Measurements from ENCODE around the gene CNIH3.

Gene CNIH3

DNA sequence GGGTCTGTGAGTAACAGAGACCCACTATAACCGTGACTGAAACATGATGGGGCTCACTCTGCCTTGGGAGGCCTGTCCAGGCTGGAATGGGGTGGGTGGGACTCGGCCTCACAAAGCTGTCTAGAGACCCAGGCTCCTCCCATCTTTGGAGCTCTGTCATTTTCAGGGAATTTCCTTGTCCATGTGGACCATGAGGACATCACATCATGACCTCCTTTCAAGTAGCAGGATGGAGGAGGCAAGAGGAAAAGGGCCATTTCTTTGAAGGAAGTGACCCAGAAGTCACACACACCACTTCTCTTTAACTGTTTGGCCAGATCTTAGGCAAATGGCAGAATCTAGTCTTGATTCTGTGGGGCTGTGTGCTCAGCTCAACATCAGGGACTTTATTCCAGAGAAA lies 79.9 kb downstream of the CNIH3 start:
- H3K27ac ChIP-seq = no peak overlapping the region
- TF ChIP-seq ZFX (IDR thresholded peaks at IDR 0.05) = no peak
- TF ChIP-seq, protein P1, sequence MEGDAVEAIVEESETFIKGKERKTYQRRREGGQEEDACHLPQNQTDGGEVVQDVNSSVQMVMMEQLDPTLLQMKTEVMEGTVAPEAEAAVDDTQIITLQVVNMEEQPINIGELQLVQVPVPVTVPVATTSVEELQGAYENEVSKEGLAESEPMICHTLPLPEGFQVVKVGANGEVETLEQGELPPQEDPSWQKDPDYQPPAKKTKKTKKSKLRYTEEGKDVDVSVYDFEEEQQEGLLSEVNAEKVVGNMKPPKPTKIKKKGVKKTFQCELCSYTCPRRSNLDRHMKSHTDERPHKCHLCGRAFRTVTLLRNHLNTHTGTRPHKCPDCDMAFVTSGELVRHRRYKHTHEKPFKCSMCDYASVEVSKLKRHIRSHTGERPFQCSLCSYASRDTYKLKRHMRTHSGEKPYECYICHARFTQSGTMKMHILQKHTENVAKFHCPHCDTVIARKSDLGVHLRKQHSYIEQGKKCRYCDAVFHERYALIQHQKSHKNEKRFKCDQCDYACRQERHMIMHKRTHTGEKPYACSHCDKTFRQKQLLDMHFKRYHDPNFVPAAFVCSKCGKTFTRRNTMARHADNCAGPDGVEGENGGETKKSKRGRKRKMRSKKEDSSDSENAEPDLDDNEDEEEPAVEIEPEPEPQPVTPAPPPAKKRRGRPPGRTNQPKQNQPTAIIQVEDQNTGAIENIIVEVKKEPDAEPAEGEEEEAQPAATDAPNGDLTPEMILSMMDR (conservative IDR thresholded peaks at IDR 0.05) = no peak

DNA sequence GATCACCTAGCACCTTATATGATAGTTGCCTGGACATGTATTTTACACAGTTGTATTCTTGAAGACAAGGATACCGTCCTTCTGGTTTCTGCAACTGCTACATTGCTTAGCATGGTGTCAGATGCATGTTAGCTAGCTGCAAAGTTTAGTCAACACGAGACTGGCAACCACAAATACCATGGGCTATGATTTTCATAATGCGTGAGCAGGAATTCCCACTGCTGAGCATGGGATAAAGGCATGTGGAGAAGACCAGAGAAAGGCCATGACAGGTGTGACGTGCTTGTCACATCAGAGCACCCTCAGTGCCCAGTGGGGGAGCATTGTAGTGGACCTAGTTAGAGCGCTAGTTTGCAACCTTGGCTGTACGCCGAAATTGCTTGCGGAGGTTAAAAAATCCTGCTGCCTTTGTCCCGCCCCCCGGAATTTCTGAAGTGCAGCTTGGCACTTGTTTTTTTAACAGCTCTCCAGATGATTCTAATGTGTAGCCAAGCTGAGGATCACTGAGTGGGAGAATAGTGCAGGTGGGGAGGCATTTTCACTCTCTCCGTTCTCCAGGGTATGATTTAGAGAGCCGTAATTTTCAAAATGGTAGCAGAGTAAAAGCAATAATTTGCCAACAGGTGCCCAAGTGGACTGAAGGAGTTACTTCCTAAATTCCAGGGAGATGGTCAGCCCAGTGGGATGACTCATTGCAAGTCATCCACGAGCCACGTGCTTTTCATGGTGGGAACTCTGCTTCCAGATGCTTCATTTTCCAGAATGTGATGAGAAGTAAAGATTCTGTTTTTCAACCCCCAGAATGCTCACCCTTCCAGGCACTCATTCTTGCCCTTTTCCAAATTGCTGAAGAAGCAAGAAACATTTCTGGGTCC lies 81.0 kb downstream of the CNIH3 start:
- TF ChIP-seq, protein P1 (conservative IDR thresholded peaks at IDR 0.05) = no peak
- no peak for TF ChIP-seq ZFX (IDR thresholded peaks at IDR 0.05)
- no peak overlapping the region for H3K27ac ChIP-seq

DNA sequence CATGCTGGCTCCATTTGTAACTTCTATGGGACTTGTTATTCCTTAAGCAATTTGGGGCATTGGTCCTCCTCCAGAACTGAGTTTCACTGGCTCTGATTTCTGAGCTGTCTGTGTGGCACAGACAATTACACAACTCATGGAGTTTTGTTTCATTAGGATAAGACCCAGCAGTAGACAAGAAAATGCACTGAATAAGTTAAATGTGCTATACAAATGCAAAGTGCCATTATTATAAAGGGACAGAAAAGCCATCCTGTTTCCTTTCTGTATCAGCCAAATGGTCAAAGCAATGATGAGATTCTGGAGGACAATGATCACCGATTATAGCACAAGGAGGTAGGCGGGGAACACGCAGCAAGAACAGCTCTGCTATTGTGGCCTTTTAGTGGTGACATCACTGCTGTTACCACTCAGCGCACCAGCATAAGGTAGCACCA lies 81.9 kb downstream of the CNIH3 start:
- TF ChIP-seq, protein P1 (conservative IDR thresholded peaks at IDR 0.05) = no peak
- no peak for TF ChIP-seq ZFX (IDR thresholded peaks at IDR 0.05)

DNA sequence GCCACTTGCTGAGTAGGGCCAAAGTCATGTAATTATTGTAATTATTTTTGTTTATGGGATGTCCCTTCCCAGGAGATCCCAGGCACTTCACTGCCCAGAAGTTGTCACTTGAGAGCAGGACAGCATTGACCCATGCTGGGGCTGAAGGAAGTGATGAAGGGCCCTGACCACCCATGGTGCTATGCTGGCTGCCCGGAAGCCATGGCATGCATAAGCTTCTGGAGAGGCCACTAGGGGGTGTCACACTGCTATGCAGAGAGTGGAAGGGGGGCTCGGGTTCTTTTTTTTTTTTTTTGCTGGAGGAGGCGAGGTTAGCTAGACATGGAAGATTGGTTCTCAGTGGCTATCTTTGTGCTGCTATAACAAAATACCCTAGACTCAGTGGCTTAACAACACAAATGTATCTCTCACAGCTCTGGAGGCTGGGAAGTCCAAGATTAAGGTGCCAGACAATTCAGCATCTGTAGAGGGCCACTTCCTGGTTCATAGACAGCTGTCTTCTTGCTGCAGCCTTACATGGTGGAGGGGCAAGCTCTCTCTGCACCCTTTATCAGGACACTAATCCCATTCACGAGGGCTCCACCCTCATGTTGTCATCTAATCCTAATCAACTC lies 84.9 kb downstream of the CNIH3 start:
- no peak overlapping the region for H3K27ac ChIP-seq
- no peak for TF ChIP-seq ZFX (IDR thresholded peaks at IDR 0.05)
- TF ChIP-seq, protein P1 (conservative IDR thresholded peaks at IDR 0.05) = peak; percentile 68

More for the DNA sequence above, 81.9 kb downstream of the CNIH3 start:
- H3K27ac ChIP-seq = no peak overlapping the region

DNA sequence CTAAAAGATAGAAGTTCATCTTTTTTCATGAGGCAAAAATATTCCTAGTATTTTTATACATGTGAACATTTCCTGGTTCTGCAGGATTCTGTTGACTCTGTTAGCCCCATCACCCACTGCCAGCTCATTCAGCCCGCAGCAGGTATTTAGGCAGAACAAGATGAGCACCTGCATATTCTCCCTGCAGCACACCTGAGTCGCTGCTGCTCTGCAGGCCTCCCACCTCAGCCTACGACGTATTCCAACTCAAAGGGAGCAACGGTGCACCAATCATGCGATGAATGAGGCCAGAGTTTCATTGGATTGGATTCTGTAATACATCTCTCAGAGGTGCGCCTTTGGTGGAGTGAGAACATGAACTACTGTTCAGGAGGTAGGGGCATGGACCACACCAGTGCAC lies 87.6 kb downstream of the CNIH3 start:
- no peak overlapping the region for H3K27ac ChIP-seq
- TF ChIP-seq, protein P1 (conservative IDR thresholded peaks at IDR 0.05) = no peak
- no peak for TF ChIP-seq ZFX (IDR thresholded peaks at IDR 0.05)

DNA sequence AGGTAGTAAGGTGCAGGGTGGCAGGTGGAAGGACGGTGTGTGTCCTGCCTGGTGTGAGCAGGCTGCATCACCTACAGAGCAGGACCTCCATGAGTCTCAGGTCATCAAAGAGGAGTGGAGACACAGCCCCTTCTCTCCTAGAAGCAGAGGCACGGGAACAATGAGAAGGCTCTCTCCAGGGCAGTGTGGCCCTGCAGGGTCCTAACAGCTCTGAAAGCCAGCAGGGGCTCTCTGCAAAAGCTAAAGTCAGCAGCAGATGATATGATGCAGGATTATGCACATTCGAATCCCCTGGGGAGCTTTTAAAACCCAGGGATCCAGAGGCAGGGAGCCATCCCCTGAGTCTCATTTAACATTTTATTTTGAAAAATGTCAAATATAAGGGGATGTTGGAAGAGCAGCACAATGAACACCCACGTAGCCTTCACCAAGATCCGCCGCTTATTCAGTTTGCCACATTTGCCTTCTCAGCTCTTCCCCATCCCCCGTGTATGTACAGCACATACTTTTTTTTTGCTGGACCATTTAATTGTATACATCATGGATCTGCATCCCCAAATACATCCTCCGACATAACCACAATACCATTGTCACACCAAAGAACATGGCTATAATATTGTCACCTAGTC lies 88.1 kb downstream of the CNIH3 start:
- no peak for TF ChIP-seq ZFX (IDR thresholded peaks at IDR 0.05)
- TF ChIP-seq, protein P1 (conservative IDR thresholded peaks at IDR 0.05) = no peak
- H3K27ac ChIP-seq = no peak overlapping the region

DNA sequence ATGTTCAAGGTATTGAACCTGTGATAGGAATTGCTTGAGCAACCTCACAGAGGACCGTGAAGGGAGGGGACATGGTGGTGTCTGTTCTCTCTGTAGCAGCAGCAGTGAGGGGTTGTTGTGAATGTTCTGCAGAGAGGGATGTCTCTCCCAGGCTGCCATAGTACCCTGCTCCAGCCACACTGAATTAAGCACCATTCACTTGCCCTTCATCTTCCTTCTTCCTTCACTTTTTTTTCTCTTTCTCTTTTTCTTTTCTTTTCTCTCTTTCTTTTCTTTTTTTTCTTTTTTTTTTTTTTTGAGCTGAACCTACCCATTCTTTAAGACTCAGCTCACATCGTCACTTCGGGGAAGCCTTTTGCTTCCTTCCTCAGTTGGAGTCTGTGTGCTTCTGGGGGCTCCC lies 89.5 kb downstream of the CNIH3 start:
- no peak for TF ChIP-seq ZFX (IDR thresholded peaks at IDR 0.05)
- TF ChIP-seq, protein P1 (conservative IDR thresholded peaks at IDR 0.05) = no peak
- no peak overlapping the region for H3K27ac ChIP-seq

All from C4-2B (cell line).